ENCODE results near the gene TAS2R43.
"Not testable (repeated sequence)": the region's sequence is repeated elsewhere in the genome, so short reads cannot be mapped to it uniquely, and the experiment has no call there.

The TAS2R43 gene

GRCh38 chr12:11111213-11111612 lies 19.1 kb upstream of the TAS2R43 start:
- peaks cover 3 to 33% of the 10 kb centered on the region in 2 donors for H3K9me3 ChIP-seq (replicated peaks in 1 of 2; ENCODE audit: control insufficient read depth in 2 of 2, insufficient read depth in 1 of 2, low read depth in 1 of 2, low read length in 2 of 2)
- not testable (repeated sequence) for H4K91ac ChIP-seq (ENCODE audit: low read depth, low read length, poor library complexity); H3K27me3 ChIP-seq (ENCODE audit: control insufficient read depth in 3 of 3, insufficient read depth in 3 of 3, low read depth in 1 of 3, low read length in 3 of 3); H3K27ac ChIP-seq (replicated peaks; ENCODE audit: low read length); H3K4ac ChIP-seq (ENCODE audit: low read length); H3K18ac ChIP-seq (ENCODE audit: low read length); H2BK15ac ChIP-seq (ENCODE audit: low read length); H3K14ac ChIP-seq (ENCODE audit: low read length); H3K23ac ChIP-seq (ENCODE audit: low read depth, low read length, poor library complexity); H2AFZ ChIP-seq (ENCODE audit: low read length); H3K4me1 ChIP-seq (ENCODE audit: control insufficient read depth in 2 of 2, insufficient read depth in 1 of 2, low read depth in 1 of 2, low read length in 2 of 2); H2AK5ac ChIP-seq (ENCODE audit: low read depth, low read length); H4K8ac ChIP-seq (ENCODE audit: low read depth, low read length); H3K9ac ChIP-seq (ENCODE audit: low read depth, low read length, poor library complexity); H3K4me2 ChIP-seq (ENCODE audit: insufficient read depth, low read length, poor library complexity, severe bottlenecking); H2BK120ac ChIP-seq (ENCODE audit: low read depth, low read length); DNase-seq (ENCODE audit: low spot score); H3K79me1 ChIP-seq (ENCODE audit: low read depth, low read length); H2BK12ac ChIP-seq (ENCODE audit: low read length); H2BK5ac ChIP-seq (ENCODE audit: low read length); H3K4me3 ChIP-seq (ENCODE audit: low read length in 2 of 2)
- H3K36me3 ChIP-seq (replicated peaks in 1 of 2; ENCODE audit: control insufficient read depth in 2 of 2, insufficient read depth in 2 of 2, low read length in 2 of 2) = peaks cover 0 to 18% of the 10 kb centered on the region in 2 donors
- WGBS, 2 donors (ENCODE audit: extremely low coverage in 2 of 2, insufficient read length in 2 of 2, insufficient replicate concordance in 1 of 2) = no CpG with 5 or more reads among the region's 1 CpG

GRCh38 chr12:11108862-11109261 lies 16.7 kb upstream of the TAS2R43 start:
- H2BK120ac ChIP-seq (ENCODE audit: low read depth, low read length) = no peak overlapping the region
- no peak overlapping the region for H3K4me3 ChIP-seq (ENCODE audit: low read length in 2 of 2)
- no peak overlapping the region for H3K4ac ChIP-seq (ENCODE audit: low read length)
- no peak overlapping the region for H4K91ac ChIP-seq (ENCODE audit: low read depth, low read length, poor library complexity)
- H2AK5ac ChIP-seq (ENCODE audit: low read depth, low read length) = no peak overlapping the region
- H4K8ac ChIP-seq (ENCODE audit: low read depth, low read length) = no peak overlapping the region
- H2BK15ac ChIP-seq (ENCODE audit: low read length) = no peak overlapping the region
- H3K9me3 ChIP-seq (replicated peaks in 1 of 2; ENCODE audit: control insufficient read depth in 2 of 2, insufficient read depth in 1 of 2, low read depth in 1 of 2, low read length in 2 of 2) = peaks cover 1 to 24% of the 10 kb centered on the region in 2 donors
- no peak overlapping the region for H3K4me2 ChIP-seq (ENCODE audit: insufficient read depth, low read length, poor library complexity, severe bottlenecking)
- H3K4me1 ChIP-seq (ENCODE audit: control insufficient read depth in 2 of 2, insufficient read depth in 1 of 2, low read depth in 1 of 2, low read length in 2 of 2) = no peaks in the 10 kb centered on the region
- H3K9ac ChIP-seq (ENCODE audit: low read depth, low read length, poor library complexity) = no peak overlapping the region
- peaks cover 5% of the 10 kb centered on the region for H3K79me1 ChIP-seq (ENCODE audit: low read depth, low read length)
- H3K18ac ChIP-seq (ENCODE audit: low read length) = no peak overlapping the region
- no peak overlapping the region for H3K23ac ChIP-seq (ENCODE audit: low read depth, low read length, poor library complexity)
- no peak overlapping the region for H2BK12ac ChIP-seq (ENCODE audit: low read length)
- no peak overlapping the region for H2AFZ ChIP-seq (ENCODE audit: low read length)
- no peak overlapping the region for H3K27ac ChIP-seq (replicated peaks; ENCODE audit: low read length)
- DNase-seq (ENCODE audit: low spot score) = no peak
- no CpG with 5 or more reads among the region's 2 CpGs for WGBS, 2 donors (ENCODE audit: extremely low coverage in 2 of 2, insufficient read length in 2 of 2, insufficient replicate concordance in 1 of 2)
- H3K14ac ChIP-seq (ENCODE audit: low read length) = no peak overlapping the region
- peaks cover 0 to 24% of the 10 kb centered on the region in 2 donors for H3K36me3 ChIP-seq (replicated peaks in 1 of 2; ENCODE audit: control insufficient read depth in 2 of 2, insufficient read depth in 2 of 2, low read length in 2 of 2)
- no peaks in the 10 kb centered on the region for H3K27me3 ChIP-seq (ENCODE audit: control insufficient read depth in 3 of 3, insufficient read depth in 3 of 3, low read depth in 1 of 3, low read length in 3 of 3)
- no peak overlapping the region for H2BK5ac ChIP-seq (ENCODE audit: low read length)

DNA sequence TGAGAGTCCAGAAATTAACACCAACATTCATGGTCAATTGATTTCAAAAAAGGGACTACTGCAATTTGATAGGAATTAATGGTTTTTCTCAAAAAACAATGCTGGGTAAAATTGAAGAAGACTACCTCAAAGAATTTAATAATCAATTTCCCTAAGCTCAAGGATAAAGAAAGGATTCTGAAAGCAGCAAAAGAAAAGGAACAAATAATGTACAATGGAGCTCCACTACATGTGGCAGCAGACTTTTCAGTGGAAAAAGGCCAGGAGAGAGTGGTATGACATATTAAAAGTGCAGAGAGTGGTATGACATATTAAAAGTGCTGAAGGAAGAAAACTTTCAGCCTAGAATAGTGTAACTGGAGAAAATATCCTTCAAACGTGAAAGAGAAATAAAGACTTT lies 15.6 kb upstream of the TAS2R43 start:
- H3K27ac ChIP-seq (replicated peaks; ENCODE audit: low read length) = no peak overlapping the region
- no peak overlapping the region for H3K4me2 ChIP-seq (ENCODE audit: insufficient read depth, low read length, poor library complexity, severe bottlenecking)
- WGBS, 2 donors (ENCODE audit: extremely low coverage in 2 of 2, insufficient read length in 2 of 2, insufficient replicate concordance in 1 of 2) = no CpG with 5 or more reads among the region's 1 CpG
- H3K9ac ChIP-seq (ENCODE audit: low read depth, low read length, poor library complexity) = no peak overlapping the region
- H4K8ac ChIP-seq (ENCODE audit: low read depth, low read length) = no peak overlapping the region
- no peak overlapping the region for H3K4me3 ChIP-seq (ENCODE audit: low read length in 2 of 2)
- no peak overlapping the region for H4K91ac ChIP-seq (ENCODE audit: low read depth, low read length, poor library complexity)
- DNase-seq (ENCODE audit: low spot score) = no peak
- H3K4me1 ChIP-seq (ENCODE audit: control insufficient read depth in 2 of 2, insufficient read depth in 1 of 2, low read depth in 1 of 2, low read length in 2 of 2) = no peaks in the 10 kb centered on the region
- no peak overlapping the region for H3K14ac ChIP-seq (ENCODE audit: low read length)
- no peak overlapping the region for H2BK5ac ChIP-seq (ENCODE audit: low read length)
- no peak overlapping the region for H2BK12ac ChIP-seq (ENCODE audit: low read length)
- H3K23ac ChIP-seq (ENCODE audit: low read depth, low read length, poor library complexity) = no peak overlapping the region
- H2AFZ ChIP-seq (ENCODE audit: low read length) = no peak overlapping the region
- H2BK15ac ChIP-seq (ENCODE audit: low read length) = no peak overlapping the region
- no peaks in the 10 kb centered on the region for H3K27me3 ChIP-seq (ENCODE audit: control insufficient read depth in 3 of 3, insufficient read depth in 3 of 3, low read depth in 1 of 3, low read length in 3 of 3)
- H3K9me3 ChIP-seq (replicated peaks in 1 of 2; ENCODE audit: control insufficient read depth in 2 of 2, insufficient read depth in 1 of 2, low read depth in 1 of 2, low read length in 2 of 2) = peaks cover 1 to 20% of the 10 kb centered on the region in 2 donors
- H3K79me1 ChIP-seq (ENCODE audit: low read depth, low read length) = peaks cover 5% of the 10 kb centered on the region
- H3K18ac ChIP-seq (ENCODE audit: low read length) = no peak overlapping the region
- H3K4ac ChIP-seq (ENCODE audit: low read length) = no peak overlapping the region
- peaks cover 0 to 24% of the 10 kb centered on the region in 2 donors for H3K36me3 ChIP-seq (replicated peaks in 1 of 2; ENCODE audit: control insufficient read depth in 2 of 2, insufficient read depth in 2 of 2, low read length in 2 of 2)
- H2AK5ac ChIP-seq (ENCODE audit: low read depth, low read length) = no peak overlapping the region
- H2BK120ac ChIP-seq (ENCODE audit: low read depth, low read length) = no peak overlapping the region

- H3K9me3 ChIP-seq (replicated peaks in 1 of 2; ENCODE audit: control insufficient read depth in 2 of 2, insufficient read depth in 1 of 2, low read depth in 1 of 2, low read length in 2 of 2) = peaks cover 1 to 20% of the 10 kb centered on the region in 2 donors
- no peaks in the 10 kb centered on the region for H3K27me3 ChIP-seq (ENCODE audit: control insufficient read depth in 3 of 3, insufficient read depth in 3 of 3, low read depth in 1 of 3, low read length in 3 of 3)
- WGBS, 2 donors (ENCODE audit: extremely low coverage in 2 of 2, insufficient read length in 2 of 2, insufficient replicate concordance in 1 of 2) = no CpG with 5 or more reads among the region's 2 CpGs
- H3K4ac ChIP-seq (ENCODE audit: low read length) = no peak overlapping the region
- no peak overlapping the region for H2BK12ac ChIP-seq (ENCODE audit: low read length)
- H3K4me2 ChIP-seq (ENCODE audit: insufficient read depth, low read length, poor library complexity, severe bottlenecking) = no peak overlapping the region
- no peak overlapping the region for H3K4me3 ChIP-seq (ENCODE audit: low read length in 2 of 2)
- no peak overlapping the region for H3K27ac ChIP-seq (replicated peaks; ENCODE audit: low read length)
- no peak for DNase-seq (ENCODE audit: low spot score)
- no peak overlapping the region for H2BK120ac ChIP-seq (ENCODE audit: low read depth, low read length)
- peaks cover 0 to 26% of the 10 kb centered on the region in 2 donors for H3K36me3 ChIP-seq (replicated peaks in 1 of 2; ENCODE audit: control insufficient read depth in 2 of 2, insufficient read depth in 2 of 2, low read length in 2 of 2)
- no peak overlapping the region for H3K18ac ChIP-seq (ENCODE audit: low read length)
- H2BK5ac ChIP-seq (ENCODE audit: low read length) = no peak overlapping the region
- no peak overlapping the region for H2AFZ ChIP-seq (ENCODE audit: low read length)
- no peak overlapping the region for H2BK15ac ChIP-seq (ENCODE audit: low read length)
- no peak overlapping the region for H3K14ac ChIP-seq (ENCODE audit: low read length)
- H2AK5ac ChIP-seq (ENCODE audit: low read depth, low read length) = no peak overlapping the region
- no peak overlapping the region for H3K23ac ChIP-seq (ENCODE audit: low read depth, low read length, poor library complexity)
- peaks cover 5% of the 10 kb centered on the region for H3K79me1 ChIP-seq (ENCODE audit: low read depth, low read length)
- H3K4me1 ChIP-seq (ENCODE audit: control insufficient read depth in 2 of 2, insufficient read depth in 1 of 2, low read depth in 1 of 2, low read length in 2 of 2) = no peaks in the 10 kb centered on the region
- no peak overlapping the region for H4K91ac ChIP-seq (ENCODE audit: low read depth, low read length, poor library complexity)
- H4K8ac ChIP-seq (ENCODE audit: low read depth, low read length) = no peak overlapping the region
- no peak overlapping the region for H3K9ac ChIP-seq (ENCODE audit: low read depth, low read length, poor library complexity)
Observed at GRCh38 chr12:11106288-11106687, 14.2 kb upstream of the TAS2R43 start.
